RPMI7951 (cell line): Measurements from ENCODE around the gene E2F7. TPM values are rescaled to one million over a fixed set of nuclear protein-coding genes. Genes with fewer than 3 reads are reported as not detected.
"Not testable (repeated sequence)": the region's sequence is repeated elsewhere in the genome, so short reads cannot be mapped to it uniquely, and the experiment has no call there.

Experiments used
- DNase-seq: peaks from one replicate; pipeline ENCODE4 v3.0.0-alpha.2; 2012; ENCODE audit warnings: low read depth
- total RNA-seq: library from RNA; depleted of rRNA; stranded (reverse); fragments of >200 nt; shearing (Covaris generic); gene quantifications from 2 replicates; pipeline ENCODE4 v1.2.3, GENCODE V29; 2014; rRNA removed

The E2F7 gene
- 19.1 and 26.3 TPM in 2 replicates for total RNA-seq

DNA sequence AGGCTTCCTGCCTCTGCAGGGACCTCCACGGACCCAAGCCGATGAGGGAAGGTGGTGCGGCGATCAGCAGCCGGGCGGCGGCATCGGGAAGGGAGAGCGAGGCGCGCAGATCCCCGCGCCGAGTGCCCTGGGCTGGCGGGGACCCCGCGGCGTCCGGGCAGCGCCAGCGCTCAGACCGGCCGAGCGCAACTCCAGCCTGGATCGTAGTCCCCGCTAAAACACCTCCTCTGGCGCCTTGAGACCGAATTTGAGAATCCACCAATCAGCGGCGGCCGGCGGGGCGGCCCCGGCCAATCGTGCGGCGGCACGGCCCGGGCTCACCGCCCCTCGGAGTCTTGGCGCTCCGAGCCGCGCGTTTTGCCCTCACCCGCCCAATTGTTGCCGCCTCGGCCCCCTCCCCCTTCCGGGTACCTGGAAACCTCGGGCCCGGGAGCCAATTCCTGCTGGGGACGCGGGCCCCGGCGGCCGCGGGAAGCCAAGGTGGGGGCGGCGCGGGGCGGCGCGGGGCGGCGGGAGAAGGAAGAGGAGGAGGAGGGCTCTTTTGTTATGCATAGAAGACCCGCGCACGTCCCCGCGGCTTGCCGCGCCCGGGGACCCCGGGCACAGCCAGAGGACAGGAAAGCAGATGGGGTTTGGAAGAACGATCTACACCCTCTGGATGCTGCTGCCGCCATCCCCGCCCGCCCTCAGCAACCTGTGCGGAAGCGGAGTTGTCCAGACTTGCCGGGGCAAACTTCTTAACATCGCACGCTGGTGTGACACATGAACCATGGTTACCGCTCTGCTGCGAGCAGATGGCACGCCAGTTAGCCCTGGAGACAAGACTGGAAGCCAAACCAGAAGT lies at the start of gene E2F7:
E2F7 (minus strand) TSS at position 209 of the 844 bp plus-strand sequence. CDS start 934 bp downstream, outside the sequence.
- DNase-seq: peak; percentile 92

DNA sequence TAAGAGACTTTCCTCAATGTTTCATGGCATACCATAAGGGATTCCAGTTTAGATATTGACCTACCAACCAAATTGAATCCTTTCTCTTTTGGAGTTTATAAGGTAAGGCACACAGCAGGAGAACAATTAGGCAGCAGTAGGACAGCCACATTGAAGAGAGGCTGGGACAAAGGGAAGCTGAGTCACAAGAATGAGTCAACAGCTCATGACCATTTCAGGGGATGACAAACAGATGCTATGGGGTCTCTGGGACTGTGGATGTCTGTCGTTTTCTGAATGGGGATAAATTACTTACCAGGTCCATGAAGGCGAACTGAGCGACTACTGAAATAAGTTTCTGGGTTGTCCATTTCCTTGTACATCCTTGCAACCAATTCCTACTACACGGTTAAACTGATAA lies 48.6 kb upstream of the E2F7 start:
- DNase-seq: peak; percentile 51

- no peak for DNase-seq
Observed at GRCh38 chr12:77108707-77109106, 43.3 kb upstream of the E2F7 start.

DNA sequence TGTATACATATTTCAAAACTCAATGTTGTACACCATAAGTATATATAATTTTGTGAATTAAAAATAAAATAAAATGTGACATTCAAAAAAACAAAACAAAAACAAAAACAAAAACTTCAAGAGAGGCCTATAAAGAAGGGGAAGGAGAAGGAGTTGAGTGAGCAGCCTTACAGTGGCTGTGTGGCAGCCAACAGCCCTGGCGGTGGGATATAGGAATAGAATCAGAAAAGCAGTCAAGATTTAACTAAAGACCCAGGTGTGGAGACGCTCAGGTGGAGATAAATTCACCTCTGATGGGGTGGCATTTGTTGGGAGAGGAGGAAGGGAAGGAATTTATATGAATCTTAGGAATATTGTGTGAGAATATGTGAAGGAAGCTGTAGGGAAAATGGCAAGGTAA lies 41.8 kb upstream of the E2F7 start:
- DNase-seq: no peak

GRCh38 chr12:77104792-77105191 lies 39.4 kb upstream of the E2F7 start:
- DNase-seq: no peak

GRCh38 chr12:77104286-77104685 lies 38.9 kb upstream of the E2F7 start:
- no peak for DNase-seq

GRCh38 chr12:77102691-77103090 lies 37.3 kb upstream of the E2F7 start:
- DNase-seq: peak; percentile 78

GRCh38 chr12:77102123-77102522 lies 36.8 kb upstream of the E2F7 start:
- DNase-seq: no peak

DNA sequence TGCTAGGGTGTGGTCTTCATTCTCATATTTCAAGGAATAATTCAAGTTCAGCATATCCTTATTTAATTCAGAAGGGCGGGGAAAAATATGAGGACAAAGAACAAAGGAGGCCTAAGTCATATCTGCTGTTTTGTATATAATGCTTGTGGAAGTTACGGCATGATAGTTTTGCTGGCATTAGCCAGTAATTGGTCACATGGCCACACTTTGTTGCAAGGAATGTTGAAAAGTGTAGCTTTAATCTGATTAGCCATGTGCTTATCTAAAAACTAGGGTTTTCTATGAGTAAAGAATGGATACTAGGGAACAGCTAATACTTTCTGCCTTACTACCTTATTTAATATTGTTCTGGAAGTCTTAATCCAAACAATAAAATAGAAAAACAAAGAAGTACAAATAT lies 34.4 kb upstream of the E2F7 start:
- DNase-seq: no peak

DNA sequence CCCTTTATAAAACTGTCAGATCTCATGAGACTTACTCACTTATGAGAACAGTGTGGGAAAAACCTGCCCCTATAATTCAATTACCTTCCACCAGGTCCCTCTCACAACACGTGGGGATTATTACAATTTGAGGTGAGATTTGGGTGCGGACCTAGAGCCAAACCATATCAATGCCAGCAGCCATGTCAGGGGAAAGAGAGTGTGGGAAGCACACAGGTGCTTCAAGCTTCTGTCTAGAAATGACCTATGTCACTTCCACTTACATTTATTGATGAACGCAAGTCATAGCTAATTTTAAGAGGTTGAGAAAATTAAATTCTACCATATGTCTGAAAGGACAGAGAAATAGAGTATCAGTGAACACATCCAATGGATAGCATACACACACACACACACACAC lies 32.5 kb upstream of the E2F7 start:
- DNase-seq: no peak

- DNase-seq: not testable (repeated sequence)
Observed at GRCh38 chr12:77092227-77092626, 26.9 kb upstream of the E2F7 start.

DNA sequence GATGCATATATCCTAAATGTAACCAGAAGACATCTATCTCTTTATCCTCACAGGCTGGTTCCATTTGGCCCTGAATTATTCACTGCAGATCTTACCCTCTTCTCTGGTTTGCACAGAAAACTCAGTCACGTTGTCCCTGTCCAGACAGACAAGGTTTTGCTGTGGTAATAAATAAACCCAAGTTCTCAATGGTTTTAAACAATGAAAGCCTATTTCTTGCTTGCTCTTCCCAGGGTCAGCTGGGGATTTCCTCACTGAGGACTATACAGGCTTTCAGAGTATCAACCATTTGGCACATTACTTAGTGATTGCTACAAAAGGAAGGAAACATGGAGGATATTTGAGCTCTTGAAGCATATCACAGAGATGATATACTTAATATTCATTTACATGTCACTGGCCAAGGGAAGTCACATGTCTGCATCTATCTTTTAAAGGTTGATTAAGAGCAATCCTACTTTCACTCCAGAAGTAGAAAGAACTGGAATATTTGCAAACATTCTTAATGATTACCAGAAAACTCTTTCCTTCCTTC lies 24.4 kb upstream of the E2F7 start:
- DNase-seq: no peak

DNA sequence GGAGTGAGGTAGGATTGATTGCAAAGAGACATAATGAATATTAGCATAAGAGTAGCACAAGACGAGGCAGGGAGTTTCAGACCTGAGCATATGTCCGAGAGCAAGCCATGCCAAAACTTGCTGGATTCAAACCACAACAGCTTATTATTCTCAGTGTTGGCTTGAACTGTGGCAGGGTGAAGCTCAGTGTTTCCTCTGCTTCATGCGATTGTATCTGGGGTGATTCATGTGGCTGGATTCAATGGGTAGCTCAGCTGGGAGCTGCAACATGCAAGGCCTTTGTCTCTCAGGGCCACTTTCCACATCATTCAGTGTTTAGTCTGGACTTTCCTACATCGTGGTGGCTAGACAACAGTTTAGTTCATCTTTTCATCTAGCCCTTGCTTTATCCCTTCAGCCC lies 22.1 kb upstream of the E2F7 start:
- DNase-seq: peak; percentile 87

DNA sequence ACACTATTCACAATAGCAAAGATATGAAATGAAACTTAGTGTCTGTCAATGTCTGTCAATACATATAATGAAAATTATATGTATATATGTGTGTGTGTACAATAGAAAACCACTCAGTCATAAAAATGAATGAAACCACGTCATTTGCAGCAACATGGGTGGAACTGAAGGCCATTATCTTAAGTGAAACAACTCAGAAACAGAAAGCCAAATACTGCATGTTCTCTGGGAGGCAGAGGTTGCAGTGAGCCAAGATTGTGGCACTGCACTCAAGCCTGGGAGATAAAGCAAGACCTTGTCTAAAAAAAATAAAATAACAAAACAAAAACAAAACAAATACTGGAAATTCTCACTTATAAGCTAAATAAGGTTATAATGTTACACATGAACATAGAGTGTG lies 16.7 kb upstream of the E2F7 start:
- no peak for DNase-seq

- DNase-seq: no peak
Observed at GRCh38 chr12:77079631-77080030, 14.3 kb upstream of the E2F7 start.

GRCh38 chr12:77078231-77078630 lies 12.9 kb upstream of the E2F7 start:
- DNase-seq: no peak

DNA sequence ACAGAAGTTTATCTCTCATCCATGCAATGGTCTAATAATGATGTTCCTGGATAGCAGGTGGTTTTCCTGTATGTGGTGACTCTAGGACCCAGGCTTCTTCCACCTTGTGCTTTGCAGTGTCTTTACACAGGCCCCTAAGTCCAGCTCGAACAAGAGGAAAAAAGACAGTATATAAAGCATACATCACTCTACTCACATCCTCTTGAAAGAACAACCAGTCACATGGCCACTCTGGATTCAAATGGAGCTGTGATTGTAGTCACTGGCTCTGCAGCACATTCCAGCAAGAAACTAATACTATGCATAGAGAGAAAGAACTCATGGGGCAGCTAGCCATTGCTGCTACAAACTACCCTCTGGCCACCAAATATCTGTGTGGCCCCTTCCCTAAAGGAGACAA lies 11.5 kb upstream of the E2F7 start:
- no peak for DNase-seq

GRCh38 chr12:77073894-77074293 lies 8.5 kb upstream of the E2F7 start:
- DNase-seq: not testable (repeated sequence)

DNA sequence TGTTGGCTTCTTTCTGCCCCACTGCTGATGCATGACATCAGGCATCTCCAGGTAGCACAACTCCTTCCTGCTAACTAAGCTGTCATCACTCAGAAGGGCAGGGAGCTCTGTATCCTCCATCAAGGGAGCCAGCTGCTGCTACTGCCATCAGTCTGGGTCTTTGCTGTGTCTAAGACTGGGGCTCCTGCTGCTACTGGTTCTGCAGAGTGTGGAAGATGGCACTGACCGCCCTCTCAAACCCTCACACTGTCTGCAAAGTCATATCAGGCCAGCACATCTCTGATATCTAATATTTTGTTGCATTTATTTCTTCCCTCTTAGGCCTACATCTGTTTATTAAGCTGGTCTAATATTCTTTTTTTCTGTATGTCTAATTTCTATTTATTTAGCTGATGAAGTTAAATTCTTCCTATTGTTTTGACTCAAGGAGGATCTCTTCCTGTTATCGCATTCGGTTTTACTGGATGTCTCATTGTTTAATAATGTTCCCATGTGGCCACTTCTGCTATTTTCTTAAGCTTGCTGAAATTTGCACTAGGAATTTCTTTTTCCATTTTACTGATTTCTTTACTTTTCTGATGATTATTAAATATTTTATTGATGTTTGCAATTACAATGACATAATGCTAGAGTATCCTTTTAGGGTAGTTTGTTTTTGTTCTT lies 7.6 kb upstream of the E2F7 start:
- no peak for DNase-seq

DNA sequence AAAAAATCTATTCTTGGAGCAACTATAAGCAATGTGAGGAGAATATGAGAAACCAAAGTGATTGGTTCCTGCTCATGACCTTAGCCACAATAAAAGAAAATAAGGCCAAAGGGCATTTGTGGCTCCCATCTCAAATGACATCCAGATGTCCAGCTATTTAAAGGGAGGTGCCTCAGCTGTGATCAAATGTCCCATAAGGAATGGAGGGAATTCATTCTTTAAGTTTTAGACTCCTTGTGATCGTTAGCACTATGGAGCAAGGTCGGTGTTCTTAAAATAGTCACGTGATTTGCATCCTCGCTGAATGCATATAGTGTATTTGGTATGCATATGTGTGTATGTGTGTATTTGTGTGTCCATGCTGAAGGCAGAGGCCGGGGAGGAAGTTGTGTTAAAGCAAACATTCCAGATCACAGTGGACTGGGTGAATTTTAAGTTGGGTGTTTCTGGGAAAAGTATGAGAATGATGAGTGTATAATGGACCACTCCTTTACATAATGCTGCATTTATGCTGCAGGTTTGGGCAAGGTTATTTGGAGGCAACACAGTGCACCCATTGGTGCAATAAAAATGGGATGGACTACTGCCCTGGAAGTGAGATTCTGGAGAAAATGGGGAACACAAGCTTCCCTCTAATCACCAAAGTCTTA lies 5.6 kb upstream of the E2F7 start:
- peak; percentile 79 for DNase-seq

DNA sequence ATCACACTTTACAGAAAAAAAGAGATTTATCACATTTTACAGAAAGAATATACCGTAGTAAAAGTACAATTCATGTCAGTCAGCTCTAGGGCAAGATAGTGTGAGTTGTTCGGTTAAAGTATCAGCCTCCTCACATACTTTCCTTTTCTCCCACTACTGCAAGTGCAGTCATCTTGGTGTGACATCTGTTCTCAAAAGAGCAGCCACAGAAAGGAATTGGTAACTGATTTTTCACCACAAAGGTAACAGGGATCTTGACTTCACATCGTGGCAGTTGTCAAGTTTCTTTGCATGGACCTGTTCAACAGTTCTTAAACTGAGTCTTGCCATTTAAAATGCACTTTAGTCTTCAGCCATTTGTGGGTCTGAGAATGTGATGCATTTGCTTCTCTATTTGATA lies 5.0 kb upstream of the E2F7 start:
- DNase-seq: no peak

GRCh38 chr12:77064896-77065360 lies 441 bp downstream of the E2F7 start:
- no peak for DNase-seq
